Uterus (tissue), 4 donors: Measurements from ENCODE around the gene WFS1. TPM values are rescaled to one million over a fixed set of nuclear protein-coding genes. Genes with fewer than 3 reads are reported as not detected.

Experiments
- DNase-seq, 2 donors: peaks; one replicate each; pipeline ENCODE4 v3.0.0-alpha.2; 2019 to 2020
- H3K27ac ChIP-seq, 2 donors: fragments of 200-600 bp; sonication (generic); 1 replicate in 1 of 2; 2 replicates in 1 of 2; pipeline ENCODE4 v1.5.1; 2016 to 2018
- H3K27me3 ChIP-seq, 2 donors: fragments of 200-600 bp; sonication (generic); one replicate each; pipeline ENCODE4 v1.5.1; 2018 to 2019; ENCODE audit warnings: control low read depth in 1 of 2
- H3K36me3 ChIP-seq, 2 donors: fragments of 200-600 bp; sonication (generic); one replicate each; pipeline ENCODE4 v1.5.1; 2019; ENCODE audit warnings: control low read depth in 1 of 2
- H3K4me1 ChIP-seq, 2 donors: fragments of 200-600 bp; sonication (generic); one replicate each; pipeline ENCODE4 v1.5.1; 2018 to 2019; ENCODE audit warnings: control low read depth in 1 of 2
- H3K4me3 ChIP-seq, 2 donors: fragments of 200-600 bp; sonication (generic); 1 replicate in 1 of 2; 2 replicates in 1 of 2; pipeline ENCODE4 v1.5.1; 2018 to 2019; ENCODE audit warnings: mild to moderate bottlenecking in 1 of 2
- H3K9me3 ChIP-seq, 2 donors: fragments of 200-600 bp; sonication (generic); one replicate each; pipeline ENCODE4 v1.5.1; 2019; ENCODE audit warnings: control low read depth in 1 of 2
- CTCF ChIP-seq, 4 experiments: fragments of 200-600 bp in 2 of 4; fragments of 450-650 bp in 2 of 4; sonication (generic) in 2 of 4; IDR thresholded peaks; one replicate each; pipeline ENCODE4 v1.5.1; 2016 to 2019; ENCODE audit warnings: antibody characterized with exemption in 4 of 4, mild to moderate bottlenecking in 2 of 4, moderate library complexity in 1 of 4
- POLR2A ChIP-seq, 2 donors: fragments of 450-650 bp; IDR thresholded peaks; one replicate each; pipeline ENCODE4 v1.6.1; 2016; ENCODE audit warnings: antibody characterized with exemption in 2 of 2, mild to moderate bottlenecking in 1 of 2, moderate library complexity in 1 of 2
- intact Hi-C: fragments of 100-400 bp; cut with DNase I; formaldehyde crosslinking; loops from one replicate; pipeline ENCODE4 v1.15.1; 2023; ENCODE audit warnings: low total_unique reads
- total RNA-seq, 4 donors: library from RNA; depleted of rRNA in 3 of 4; stranded (reverse); fragments of >200 nt in 3 of 4; gene quantifications; one replicate each; pipeline versions ENCODE4 v1.1.0 to v1.2.4, GENCODE V29; 2014 to 2023
- donor health status: DM: yes; HTN: yes; CAD: no.

Gene WFS1
- total RNA-seq, 4 donors from 2014 or later = 27.5 to 118 (median 51.9) TPM

- H3K4me1 ChIP-seq = no peaks in the 10 kb centered on the region
- no peak for DNase-seq
- intact Hi-C loops = no loop called here
- no peak overlapping the region for H3K27ac ChIP-seq
- H3K27me3 ChIP-seq = no peaks in the 10 kb centered on the region
- no peak overlapping the region for H3K4me3 ChIP-seq
- no peaks in the 10 kb centered on the region for H3K9me3 ChIP-seq
- no peaks in the 10 kb centered on the region for H3K36me3 ChIP-seq
- TF ChIP-seq CTCF (IDR thresholded peaks at IDR 0.05) = no peak
- no peak for TF ChIP-seq POLR2A (IDR thresholded peaks at IDR 0.05)
These were observed 37.9 kb upstream of the WFS1 start for GRCh38 chr4:6231663-6232165.

GRCh38 chr4:6232836-6233785, 36.5 kb upstream of the WFS1 start:
- no peak for TF ChIP-seq CTCF (IDR thresholded peaks at IDR 0.05)
- no peak for TF ChIP-seq POLR2A (IDR thresholded peaks at IDR 0.05)
- H3K9me3 ChIP-seq = no peaks in the 10 kb centered on the region
- no peak for DNase-seq

GRCh38 chr4:6233929-6234328, 35.7 kb upstream of the WFS1 start:
- Histone ChIP-seq H3K36me3 (no peaks in the 10 kb centered on the region), H3K9me3 (no peaks in the 10 kb centered on the region), H3K4me1 (no peaks in the 10 kb centered on the region), H3K4me3 (no peak overlapping the region), H3K27me3 (no peaks in the 10 kb centered on the region), H3K27ac (no peak overlapping the region)
- TF ChIP-seq CTCF (IDR thresholded peaks at IDR 0.05) (no peak), POLR2A (IDR thresholded peaks at IDR 0.05) (no peak)
- intact Hi-C loops = no loop called here
- DNase-seq = no peak

More at GRCh38 chr4:6232836-6233785, 36.5 kb upstream of the WFS1 start:
- Histone ChIP-seq H3K27me3 (no peaks in the 10 kb centered on the region), H3K4me1 (no peaks in the 10 kb centered on the region), H3K4me3 (no peak overlapping the region), H3K36me3 (no peaks in the 10 kb centered on the region), H3K27ac (no peak overlapping the region)
- intact Hi-C loops = no loop called here

- Histone ChIP-seq H3K9me3 (no peaks in the 10 kb centered on the region), H3K27me3 (no peaks in the 10 kb centered on the region), H3K36me3 (no peaks in the 10 kb centered on the region), H3K27ac (no peak overlapping the region), H3K4me1 (no peaks in the 10 kb centered on the region), H3K4me3 (no peak overlapping the region)
- intact Hi-C loops = no loop called here
- TF ChIP-seq CTCF (IDR thresholded peaks at IDR 0.05) = no peak
- TF ChIP-seq POLR2A (IDR thresholded peaks at IDR 0.05) = no peak
- DNase-seq = no peak
These were observed 34.6 kb upstream of the WFS1 start for GRCh38 chr4:6235012-6235411.
